Left lung (tissue), 10 donors: ENCODE data around the gene PKD2. TPM values are rescaled to one million over a fixed set of nuclear protein-coding genes. Genes with fewer than 3 reads are reported as not detected.

Source experiments
- ATAC-seq: fragments of 200-7000 bp; cut with Tn5 transposase; one replicate; pipeline ENCODE4 v1.9.1; 2020; ENCODE audit warnings: moderate library complexity
- DNase-seq, 4 donors: peaks; one replicate each; pipeline ENCODE4 v3.0.0-alpha.2; 2013 to 2020
- H3K27ac ChIP-seq, 2 donors: fragments of 200-600 bp; sonication (generic) in 1 of 2; one replicate each; pipeline versions ENCODE4 v1.5.0 to v1.8.0; 2020 to 2021
- H3K27me3 ChIP-seq, 2 donors: fragments of 200-600 bp; sonication (generic) in 1 of 2; one replicate each; pipeline versions ENCODE4 v1.5.0 to v1.8.0; 2020 to 2021
- H3K36me3 ChIP-seq, 2 donors: fragments of 200-600 bp; sonication (generic) in 1 of 2; one replicate each; pipeline versions ENCODE4 v1.5.0 to v1.8.0; 2020 to 2021
- H3K4me1 ChIP-seq, 2 donors: fragments of 200-600 bp; one replicate each; pipeline ENCODE4 v1.8.0; 2021
- H3K4me3 ChIP-seq, 2 donors: fragments of 200-600 bp; sonication (generic) in 1 of 2; one replicate each; pipeline versions ENCODE4 v1.5.0 to v1.8.0; 2020 to 2021; ENCODE audit warnings: mild to moderate bottlenecking in 1 of 2
- H3K9me3 ChIP-seq, 2 donors: fragments of 200-600 bp; sonication (generic) in 1 of 2; one replicate each; pipeline versions ENCODE4 v1.5.0 to v1.8.0; 2020 to 2021
- intact Hi-C, 2 donors: fragments of 100-400 bp; cut with DNase I; formaldehyde crosslinking; loops; one replicate each; pipeline versions ENCODE4 v1.11.2 to v1.14.2; 2022
- polyA plus RNA-seq, 6 donors: library from polyadenylated mRNA; unstranded; fragments of 120-200 nt; gene quantifications; one replicate each; pipeline ENCODE4 v1.2.1, GENCODE V29; 2013; ENCODE audit not compliant: insufficient read length in 6 of 6
- total RNA-seq, 2 donors: library from RNA; stranded (reverse); fragmentation: NEBNext Ultra II Directional; extraction: Animal tissue kit (Norgen Biotek cat#: 25700); gene quantifications; one replicate each; pipeline ENCODE4 v1.2.1, GENCODE V29; 2021
- TF ChIP-seq, protein P1 (sequence below), 2 donors: fragments of 200-600 bp; sonication (generic) in 1 of 2; IDR thresholded peaks; one replicate each; pipeline versions ENCODE4 v1.5.0 to v1.8.0; 2021; ENCODE audit warnings: antibody characterized with exemption in 2 of 2
- donor health status: DM: no; HTN: yes; CAD: no.
- donor health status: DM: no; HTN: no; CAD: no.

PKD2 gene
- total and polyA plus RNA-seq, 8 donors, result 22.6 to 72.4 (median 62.0) TPM

GRCh38 chr4:87974856-87975462 lies 32.5 kb upstream of the PKD2 start:
- TF ChIP-seq, protein P1, sequence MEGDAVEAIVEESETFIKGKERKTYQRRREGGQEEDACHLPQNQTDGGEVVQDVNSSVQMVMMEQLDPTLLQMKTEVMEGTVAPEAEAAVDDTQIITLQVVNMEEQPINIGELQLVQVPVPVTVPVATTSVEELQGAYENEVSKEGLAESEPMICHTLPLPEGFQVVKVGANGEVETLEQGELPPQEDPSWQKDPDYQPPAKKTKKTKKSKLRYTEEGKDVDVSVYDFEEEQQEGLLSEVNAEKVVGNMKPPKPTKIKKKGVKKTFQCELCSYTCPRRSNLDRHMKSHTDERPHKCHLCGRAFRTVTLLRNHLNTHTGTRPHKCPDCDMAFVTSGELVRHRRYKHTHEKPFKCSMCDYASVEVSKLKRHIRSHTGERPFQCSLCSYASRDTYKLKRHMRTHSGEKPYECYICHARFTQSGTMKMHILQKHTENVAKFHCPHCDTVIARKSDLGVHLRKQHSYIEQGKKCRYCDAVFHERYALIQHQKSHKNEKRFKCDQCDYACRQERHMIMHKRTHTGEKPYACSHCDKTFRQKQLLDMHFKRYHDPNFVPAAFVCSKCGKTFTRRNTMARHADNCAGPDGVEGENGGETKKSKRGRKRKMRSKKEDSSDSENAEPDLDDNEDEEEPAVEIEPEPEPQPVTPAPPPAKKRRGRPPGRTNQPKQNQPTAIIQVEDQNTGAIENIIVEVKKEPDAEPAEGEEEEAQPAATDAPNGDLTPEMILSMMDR (IDR thresholded peaks at IDR 0.05), result no peak
- no peak for ATAC-seq
- intact Hi-C loops, result no loop called here

GRCh38 chr4:87975466-87975865 lies 32.0 kb upstream of the PKD2 start, which contains the start of gene SPP1:
Gene SPP1 (plus strand): TSS chr4:87975714. CDS start chr4:87976896, 1,182 bp downstream.
- Histone ChIP-seq H3K4me1 (peaks cover 0 to 15% of the 10 kb centered on the region in 2 donors), H3K36me3 (no peaks in the 10 kb centered on the region), H3K27ac (no peak within 1 kb of the TSS), H3K4me3 (no peak within 1 kb of the TSS), H3K9me3 (no peaks in the 10 kb centered on the region), H3K27me3 (peaks cover 0 to 31% of the 10 kb centered on the region in 2 donors)
- DNase-seq (peak in 1 of 4 donors; percentile 31), ATAC-seq (no peak)
- intact Hi-C loops, result no loop called here
- TF ChIP-seq, protein P1 (IDR thresholded peaks at IDR 0.05), result no peak

More at GRCh38 chr4:87974856-87975462, 32.5 kb upstream of the PKD2 start:
- H3K27me3 ChIP-seq, result peaks cover 0 to 31% of the 10 kb centered on the region in 2 donors
- no peak overlapping the region for H3K27ac ChIP-seq
- H3K4me1 ChIP-seq, result peaks cover 0 to 15% of the 10 kb centered on the region in 2 donors
- H3K36me3 ChIP-seq, result no peaks in the 10 kb centered on the region
- DNase-seq, result peak in 1 of 4 donors; percentile 21
- H3K9me3 ChIP-seq, result no peaks in the 10 kb centered on the region
- no peak overlapping the region for H3K4me3 ChIP-seq

- ATAC-seq (no peak), DNase-seq (no peak)
- peaks cover 0 to 15% of the 10 kb centered on the region in 2 donors for H3K4me1 ChIP-seq
- H3K27ac ChIP-seq, result no peak overlapping the region
- no peaks in the 10 kb centered on the region for H3K9me3 ChIP-seq
- peaks cover 0 to 31% of the 10 kb centered on the region in 2 donors for H3K27me3 ChIP-seq
- no peaks in the 10 kb centered on the region for H3K36me3 ChIP-seq
- TF ChIP-seq, protein P1 (IDR thresholded peaks at IDR 0.05), result no peak
- H3K4me3 ChIP-seq, result no peak overlapping the region
- intact Hi-C loops, result no loop called here
Observed at GRCh38 chr4:87977521-87978278, 29.7 kb upstream of the PKD2 start.

DNA sequence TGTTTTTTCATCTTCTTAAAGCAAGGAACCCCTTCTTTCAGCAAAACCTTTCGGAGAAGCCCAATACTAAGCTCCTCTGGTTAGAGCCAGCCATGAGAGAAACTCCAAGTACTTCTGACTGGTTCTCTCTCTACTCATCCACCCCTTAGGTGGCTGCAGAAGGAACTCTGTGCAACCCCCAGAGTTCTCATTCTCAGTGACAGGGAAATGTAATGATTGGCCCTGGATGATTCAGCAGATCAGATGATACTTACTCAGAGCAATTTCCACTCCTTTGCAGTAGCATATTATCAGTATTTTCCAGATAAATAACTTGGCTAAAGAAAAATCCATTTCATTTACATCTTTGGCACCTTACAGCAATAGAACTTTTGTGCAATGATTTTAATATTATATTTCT lies 28.8 kb upstream of the PKD2 start:
- intact Hi-C loops, result no loop called here
- Histone ChIP-seq H3K36me3 (no peaks in the 10 kb centered on the region), H3K27me3 (peaks cover 0 to 22% of the 10 kb centered on the region in 2 donors), H3K4me1 (peaks cover 0 to 9% of the 10 kb centered on the region in 2 donors), H3K4me3 (no peak overlapping the region), H3K9me3 (no peaks in the 10 kb centered on the region), H3K27ac (no peak overlapping the region)
- ATAC-seq (no peak), DNase-seq (no peak)
- TF ChIP-seq, protein P1 (IDR thresholded peaks at IDR 0.05), result no peak

DNA sequence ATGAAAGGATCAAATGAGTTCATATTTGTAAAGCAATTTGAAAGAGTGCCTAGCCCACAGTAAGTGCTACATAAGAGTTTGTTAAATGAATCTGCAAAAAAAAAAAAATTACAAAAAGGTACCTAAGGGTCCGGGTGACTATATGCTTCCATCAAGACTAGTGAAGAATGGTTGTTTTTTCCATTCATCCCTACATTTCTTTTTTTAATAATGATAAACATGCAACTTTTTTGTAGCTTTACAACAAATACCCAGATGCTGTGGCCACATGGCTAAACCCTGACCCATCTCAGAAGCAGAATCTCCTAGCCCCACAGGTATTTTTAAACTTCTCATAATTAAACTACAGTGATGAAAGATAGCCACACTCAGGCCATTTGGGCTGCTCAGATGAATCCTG lies 27.6 kb upstream of the PKD2 start:
- no peak for ATAC-seq
- DNase-seq, result no peak
- TF ChIP-seq, protein P1 (IDR thresholded peaks at IDR 0.05), result no peak

More for the DNA sequence above, 27.6 kb upstream of the PKD2 start:
- intact Hi-C loops, result no loop called here
- Histone ChIP-seq H3K27ac (no peak overlapping the region), H3K4me3 (no peak overlapping the region), H3K9me3 (no peaks in the 10 kb centered on the region), H3K4me1 (peaks cover 0 to 8% of the 10 kb centered on the region in 2 donors), H3K27me3 (peaks cover 0 to 13% of the 10 kb centered on the region in 2 donors), H3K36me3 (no peaks in the 10 kb centered on the region)
